Measurements from ENCODE around the gene NR1H3. TPM values are rescaled to one million over a fixed set of nuclear protein-coding genes. Genes with fewer than 3 reads are reported as not detected.
"Not testable (repeated sequence)": the region's sequence is repeated elsewhere in the genome, so short reads cannot be mapped to it uniquely, and the experiment has no call there.

NR1H3 gene
- total RNA-seq = 44.1 TPM
- long read RNA-seq, transcript NR1H3-211 (10 exons, 1,637 nt) = major isoform, 8 of 29 reads
- long read RNA-seq, partial matches to known transcripts = 3 of 29 reads
- long read RNA-seq, other reads (novel, unspliced or antisense) = 17 of 29 reads

DNA sequence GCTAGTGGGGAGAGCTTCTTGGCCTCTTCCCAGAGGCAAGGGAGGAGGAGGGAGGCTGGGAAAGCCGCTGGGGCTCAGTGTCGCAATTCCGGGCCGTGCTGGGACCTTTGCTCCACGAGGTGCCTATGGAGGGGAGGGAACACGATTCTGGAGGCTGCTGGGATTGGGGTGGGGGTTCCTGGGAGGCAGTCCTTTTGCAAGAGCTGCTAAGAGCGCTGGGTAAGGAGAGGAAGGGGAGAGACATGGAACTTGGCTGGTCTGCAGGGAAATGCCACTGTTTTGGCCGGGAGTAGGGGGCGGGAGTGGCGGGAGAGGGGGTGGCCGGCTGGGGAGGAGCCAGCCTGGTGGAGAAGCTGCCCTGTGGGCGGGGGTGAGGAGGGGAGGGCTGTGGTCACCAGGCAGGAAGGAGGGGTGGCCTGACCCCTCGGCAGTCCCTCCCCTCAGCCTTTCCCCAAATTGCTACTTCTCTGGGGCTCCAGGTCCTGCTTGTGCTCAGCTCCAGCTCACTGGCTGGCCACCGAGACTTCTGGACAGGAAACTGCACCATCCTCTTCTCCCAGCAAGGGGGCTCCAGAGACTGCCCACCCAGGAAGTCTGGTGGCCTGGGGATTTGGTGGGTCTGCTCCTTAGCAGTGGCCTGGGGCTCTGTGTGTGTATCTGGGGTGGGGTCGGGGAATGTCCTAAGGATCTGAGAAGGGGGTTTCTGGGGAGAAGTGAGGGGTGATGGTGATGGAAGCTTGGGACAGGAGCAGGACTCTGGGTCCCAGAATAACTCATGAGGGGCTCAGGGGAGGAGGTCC is at the start of gene NR1H3:
TSS of gene NR1H3 (plus strand) at position 480 of the 800 bp plus-strand sequence. CDS start 1,221 bp downstream, outside the sequence.
- H3K27ac ChIP-seq = peak within 1 kb of the TSS; percentile 80

GRCh38 chr11:47208008-47208552 is 49.7 kb upstream of the NR1H3 start:
- intact Hi-C loops (cut with DNase I); ATAC-seq; DNase-seq: not testable (repeated sequence)

More for the DNA sequence above, at the start of gene NR1H3:
- TF ChIP-seq, protein P1, sequence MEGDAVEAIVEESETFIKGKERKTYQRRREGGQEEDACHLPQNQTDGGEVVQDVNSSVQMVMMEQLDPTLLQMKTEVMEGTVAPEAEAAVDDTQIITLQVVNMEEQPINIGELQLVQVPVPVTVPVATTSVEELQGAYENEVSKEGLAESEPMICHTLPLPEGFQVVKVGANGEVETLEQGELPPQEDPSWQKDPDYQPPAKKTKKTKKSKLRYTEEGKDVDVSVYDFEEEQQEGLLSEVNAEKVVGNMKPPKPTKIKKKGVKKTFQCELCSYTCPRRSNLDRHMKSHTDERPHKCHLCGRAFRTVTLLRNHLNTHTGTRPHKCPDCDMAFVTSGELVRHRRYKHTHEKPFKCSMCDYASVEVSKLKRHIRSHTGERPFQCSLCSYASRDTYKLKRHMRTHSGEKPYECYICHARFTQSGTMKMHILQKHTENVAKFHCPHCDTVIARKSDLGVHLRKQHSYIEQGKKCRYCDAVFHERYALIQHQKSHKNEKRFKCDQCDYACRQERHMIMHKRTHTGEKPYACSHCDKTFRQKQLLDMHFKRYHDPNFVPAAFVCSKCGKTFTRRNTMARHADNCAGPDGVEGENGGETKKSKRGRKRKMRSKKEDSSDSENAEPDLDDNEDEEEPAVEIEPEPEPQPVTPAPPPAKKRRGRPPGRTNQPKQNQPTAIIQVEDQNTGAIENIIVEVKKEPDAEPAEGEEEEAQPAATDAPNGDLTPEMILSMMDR (IDR thresholded peaks at IDR 0.05) = peak; percentile 56
- H3K9me3 ChIP-seq = no peaks in the 10 kb centered on the region
- intact Hi-C loops (cut with DNase I) = no loop called here
- H3K27me3 ChIP-seq = no peaks in the 10 kb centered on the region
- peak; percentile 85 for ATAC-seq
- H3K4me1 ChIP-seq = peaks cover 47% of the 10 kb centered on the region
- H3K4me3 ChIP-seq = peak within 1 kb of the TSS; percentile 50
- peaks cover 3% of the 10 kb centered on the region for H3K36me3 ChIP-seq
- peak; percentile 92 for DNase-seq

GRCh38 chr11:47208628-47209027 is 49.2 kb upstream of the NR1H3 start:
- Histone ChIP-seq H3K4me3 (no peak overlapping the region), H3K36me3 (no peaks in the 10 kb centered on the region), H3K9me3 (no peaks in the 10 kb centered on the region), H3K27me3 (no peaks in the 10 kb centered on the region), H3K4me1 (peaks cover 1% of the 10 kb centered on the region), H3K27ac (no peak overlapping the region)
- intact Hi-C loops (cut with DNase I) = no loop called here
- TF ChIP-seq, protein P1 (IDR thresholded peaks at IDR 0.05) = no peak
- DNase-seq (no peak), ATAC-seq (no peak)

More at GRCh38 chr11:47208008-47208552, 49.7 kb upstream of the NR1H3 start:
- not testable (repeated sequence) for H3K36me3 ChIP-seq, H3K9me3 ChIP-seq, H3K27me3 ChIP-seq, H3K4me1 ChIP-seq, H3K4me3 ChIP-seq, H3K27ac ChIP-seq

GRCh38 chr11:47212938-47213337 is 44.9 kb upstream of the NR1H3 start:
- TF ChIP-seq, protein P1 (IDR thresholded peaks at IDR 0.05) = no peak
- ATAC-seq (no peak), DNase-seq (no peak)
- peaks cover 20% of the 10 kb centered on the region for H3K4me1 ChIP-seq
- intact Hi-C loops (cut with DNase I) = no loop called here
- H3K36me3 ChIP-seq = no peaks in the 10 kb centered on the region
- H3K9me3 ChIP-seq = no peaks in the 10 kb centered on the region
- no peak overlapping the region for H3K27ac ChIP-seq
- no peaks in the 10 kb centered on the region for H3K27me3 ChIP-seq
- no peak overlapping the region for H3K4me3 ChIP-seq

- no peaks in the 10 kb centered on the region for H3K9me3 ChIP-seq
- peak overlapping the region; percentile 95 for H3K27ac ChIP-seq
- peak overlapping the region; percentile 81 for H3K4me3 ChIP-seq
- peaks cover 2% of the 10 kb centered on the region for H3K36me3 ChIP-seq
- TF ChIP-seq, protein P1 (IDR thresholded peaks at IDR 0.05) = no peak
- H3K4me1 ChIP-seq = peaks cover 24% of the 10 kb centered on the region
- no peaks in the 10 kb centered on the region for H3K27me3 ChIP-seq
- intact Hi-C loops (cut with DNase I) = no loop called here
- ATAC-seq = peak; percentile 91
- DNase-seq = peak; percentile 97
Observed at GRCh38 chr11:47213950-47214565, 43.7 kb upstream of the NR1H3 start.

Measured in upper lobe of right lung (tissue), 1 donor.